GM19240 (cell line): Measurements from ENCODE around the gene SCRN2.

Source experiments
- DNase-seq: peaks from one replicate; pipeline ENCODE4 v3.0.0; 2011; ENCODE audit warnings: low spot score; ENCODE audit not compliant: insufficient read length

Gene SCRN2

DNA sequence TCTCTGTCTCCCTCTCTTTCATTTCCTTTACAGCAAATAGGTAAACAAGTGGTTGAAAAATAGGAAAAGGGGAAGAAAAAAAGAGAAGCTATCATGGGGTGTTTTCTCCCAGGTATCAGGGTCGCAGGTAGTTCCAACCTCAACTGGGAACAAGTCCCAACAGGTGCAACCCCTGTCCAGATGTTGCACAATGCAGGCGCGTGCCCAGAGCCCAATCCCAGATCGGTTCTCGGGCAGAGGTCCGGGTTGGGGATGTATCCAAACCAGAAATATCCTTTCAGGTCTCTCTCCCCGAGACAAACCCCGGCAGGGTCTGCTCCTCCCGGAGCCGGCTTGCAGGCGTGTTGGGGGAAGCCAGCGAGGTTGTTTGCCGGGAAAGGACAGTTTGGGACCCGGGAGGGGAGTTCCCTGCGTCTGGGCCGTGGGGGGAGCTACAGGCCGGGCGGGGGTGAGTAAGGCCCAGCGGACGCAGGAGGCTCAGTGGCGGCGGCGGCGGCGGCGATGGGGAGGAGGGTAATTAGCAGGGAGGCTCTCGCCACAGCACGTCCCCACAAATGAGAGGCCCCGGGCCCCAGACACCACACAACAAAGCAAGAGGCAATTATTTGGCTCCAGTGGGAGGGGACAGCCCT lies 31.1 kb upstream of the SCRN2 start:
- no peak for DNase-seq

DNA sequence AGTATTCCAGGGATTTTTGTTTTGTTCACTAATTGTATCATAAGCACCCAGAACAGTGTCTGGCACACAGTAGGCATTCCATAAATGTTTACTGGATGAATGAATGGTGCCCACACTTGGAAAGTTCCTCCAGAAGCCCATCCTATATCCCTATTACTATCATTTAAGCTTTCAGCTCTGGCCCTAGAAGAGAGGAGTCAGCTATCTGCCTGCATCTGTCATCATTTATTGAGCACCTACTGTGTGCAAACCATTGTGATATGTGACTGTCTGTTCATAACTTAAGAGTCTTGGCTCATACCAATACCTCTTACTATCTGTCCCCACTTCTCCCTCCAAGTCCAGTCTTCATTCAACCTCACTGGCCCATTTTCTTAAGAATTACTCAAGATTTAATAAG lies 30.0 kb upstream of the SCRN2 start:
- DNase-seq, result no peak

DNA sequence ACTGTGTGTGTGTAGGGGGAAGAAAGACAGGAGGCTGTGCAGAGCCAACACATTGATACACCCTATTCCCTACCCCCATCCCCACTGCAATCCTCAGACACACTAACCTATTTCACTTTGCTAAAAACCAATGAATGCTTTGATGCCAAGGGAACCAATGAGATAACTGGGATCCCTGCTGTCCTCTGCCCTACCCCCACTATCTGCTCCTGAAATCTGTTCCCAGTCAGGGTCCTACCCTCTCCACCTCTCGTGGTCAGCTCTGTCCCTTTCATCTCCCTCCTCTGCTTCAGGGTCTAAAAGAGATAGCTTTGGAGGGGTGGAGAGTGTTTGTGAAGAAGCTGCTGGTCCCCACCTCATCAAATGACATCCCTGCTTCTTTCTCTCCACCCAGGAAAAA lies 29.0 kb upstream of the SCRN2 start:
- DNase-seq, result no peak

DNA sequence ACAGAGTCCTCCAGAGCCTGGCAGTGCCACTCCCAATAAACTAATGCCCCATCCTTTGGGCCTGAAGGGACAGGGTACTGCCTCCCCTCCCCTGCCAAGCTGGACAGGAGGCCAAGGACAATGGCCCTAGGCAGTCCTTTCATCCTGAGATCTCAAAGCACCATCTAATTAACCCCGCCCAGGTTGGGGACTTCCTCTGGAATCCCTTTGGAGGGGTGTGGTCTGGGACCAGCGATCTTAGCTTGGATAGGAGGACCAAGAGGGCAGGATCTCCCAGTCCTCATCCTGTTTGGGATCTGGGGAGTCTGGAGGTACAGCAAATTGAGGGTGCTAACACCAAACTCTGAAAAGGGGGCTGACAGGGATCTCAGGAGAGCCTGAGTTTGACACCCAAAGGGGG lies 28.0 kb upstream of the SCRN2 start:
- DNase-seq, result no peak

DNA sequence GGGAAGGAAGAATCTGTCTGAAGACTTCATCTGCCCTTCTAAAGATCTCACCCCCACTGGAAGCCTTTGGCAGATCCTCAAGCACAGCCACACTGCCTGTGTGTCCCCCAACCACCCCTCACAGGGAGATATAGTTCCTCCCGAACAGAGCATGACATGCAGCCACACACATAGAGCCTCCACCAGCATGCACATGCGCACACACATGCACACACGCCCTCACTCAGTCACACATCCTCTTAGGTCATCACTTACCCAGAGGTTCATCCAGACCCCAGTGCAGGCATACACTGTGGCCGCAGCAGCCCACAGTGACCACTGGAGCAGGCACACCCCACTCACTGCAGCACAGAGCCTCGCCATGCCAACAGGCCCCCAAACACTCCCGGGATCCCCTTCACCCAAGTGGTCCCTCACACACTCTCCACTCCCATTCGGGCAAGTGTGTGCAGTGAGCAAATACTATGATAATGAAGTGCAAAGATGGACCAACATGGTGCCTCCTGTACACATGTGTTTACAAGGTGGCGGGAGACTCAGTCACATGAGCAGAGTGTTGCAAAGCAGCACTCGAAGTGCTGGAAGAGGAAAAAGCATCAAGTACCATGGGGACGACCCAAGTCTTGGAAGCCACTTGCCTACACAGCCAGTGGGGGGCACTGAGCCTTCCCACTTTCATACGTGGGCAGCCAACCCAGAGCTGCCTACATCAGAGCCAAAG lies 26.9 kb upstream of the SCRN2 start:
- DNase-seq, result no peak

DNA sequence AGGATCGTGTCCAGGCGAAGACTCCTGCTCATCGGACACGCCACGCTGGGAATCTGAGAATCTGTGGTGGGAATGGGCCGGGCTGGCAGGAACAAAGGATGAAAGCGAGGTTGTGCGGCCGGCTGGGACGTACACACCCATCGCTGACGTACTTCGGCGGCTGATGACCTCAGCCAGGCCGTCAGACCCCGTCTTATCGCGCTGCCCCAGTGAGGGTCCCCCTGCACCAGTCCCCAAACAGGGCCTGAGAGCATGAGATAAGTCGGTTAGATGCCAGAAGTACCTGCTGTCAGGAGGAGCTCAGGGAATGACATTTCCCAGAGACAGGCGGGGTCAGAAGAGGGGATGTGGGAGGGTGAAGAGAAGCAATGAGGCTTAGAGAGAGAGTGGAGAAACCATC lies 25.9 kb upstream of the SCRN2 start:
- DNase-seq, result no peak

DNA sequence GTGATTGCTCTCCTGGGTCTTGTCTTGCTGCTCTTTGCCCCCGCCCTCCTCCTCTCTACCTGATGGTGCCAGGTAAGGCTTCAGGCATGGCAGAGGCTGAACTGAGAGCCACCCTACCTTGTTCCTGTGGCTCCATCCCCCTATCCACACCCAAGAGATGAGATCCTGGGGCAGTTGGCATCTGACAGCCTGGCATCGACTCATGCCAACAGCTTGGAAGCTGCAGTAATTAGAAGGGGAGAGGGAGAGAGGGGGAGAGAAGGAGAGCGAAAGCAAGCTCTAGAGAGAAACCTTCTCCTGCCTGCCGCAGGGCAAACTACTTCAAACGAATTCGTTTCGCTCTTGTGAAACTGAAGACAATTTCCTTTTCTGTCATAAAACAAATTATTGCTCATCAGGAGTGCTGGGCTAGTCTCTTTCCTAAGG lies 23.7 kb upstream of the SCRN2 start:
- no peak for DNase-seq

DNA sequence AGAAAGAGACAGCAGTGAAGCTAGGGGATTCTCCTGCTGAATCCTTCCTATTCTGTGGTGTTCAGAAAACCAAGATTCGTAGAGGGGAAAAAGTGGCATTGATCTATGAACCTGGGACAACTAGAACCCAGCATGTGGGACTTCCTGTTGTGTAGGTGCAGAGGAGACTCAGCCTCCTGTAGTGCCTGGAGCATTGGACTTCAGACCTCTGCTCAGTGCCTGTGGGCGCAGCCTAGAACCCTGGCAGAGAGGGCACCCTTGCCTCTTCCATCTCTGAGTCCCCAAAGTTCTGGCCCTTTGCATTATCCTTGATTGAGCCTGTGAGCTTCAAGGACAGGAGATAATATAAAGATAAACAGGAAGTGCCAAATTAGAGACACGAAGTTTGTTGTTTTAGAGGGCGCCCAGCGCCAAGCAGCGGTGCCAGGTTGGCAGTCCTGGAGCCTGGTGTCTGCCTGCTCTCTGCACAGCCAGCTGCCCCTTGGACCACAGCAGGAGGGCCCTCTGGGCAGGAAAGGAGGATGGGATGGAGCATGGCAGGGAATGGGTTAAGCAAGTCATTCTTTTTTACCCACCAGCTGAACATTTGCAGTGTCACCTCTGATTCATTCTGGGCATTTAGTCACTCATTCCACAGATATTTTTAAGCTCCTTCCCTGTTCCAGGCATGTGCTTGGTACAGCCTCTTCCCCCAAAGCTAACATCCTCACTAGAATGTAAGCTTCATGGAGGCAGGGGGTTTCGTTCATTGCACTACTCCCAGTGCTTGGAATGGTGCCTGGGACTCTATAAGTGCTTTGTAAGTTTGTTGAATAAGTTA lies 21.8 kb upstream of the SCRN2 start:
- no peak for DNase-seq

DNA sequence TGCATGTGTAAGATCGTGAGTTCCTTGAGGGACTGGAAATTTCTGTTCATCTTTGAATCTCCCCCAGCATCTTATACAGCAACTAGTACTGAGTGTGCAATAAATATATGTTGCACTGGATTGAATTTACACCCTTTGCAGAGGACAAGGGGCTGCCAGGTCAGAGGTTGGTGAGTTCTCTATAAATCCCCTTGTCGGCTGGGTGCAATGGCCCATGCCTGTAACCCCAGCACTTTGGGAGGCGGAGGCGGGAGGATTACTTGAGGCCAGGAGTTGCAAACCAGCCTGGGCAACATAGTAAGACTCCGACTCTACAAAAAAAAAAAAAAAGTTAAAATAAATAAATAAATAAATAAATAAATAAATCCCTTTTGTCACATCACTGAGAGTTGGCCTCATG lies 19.3 kb upstream of the SCRN2 start:
- DNase-seq, result no peak

DNA sequence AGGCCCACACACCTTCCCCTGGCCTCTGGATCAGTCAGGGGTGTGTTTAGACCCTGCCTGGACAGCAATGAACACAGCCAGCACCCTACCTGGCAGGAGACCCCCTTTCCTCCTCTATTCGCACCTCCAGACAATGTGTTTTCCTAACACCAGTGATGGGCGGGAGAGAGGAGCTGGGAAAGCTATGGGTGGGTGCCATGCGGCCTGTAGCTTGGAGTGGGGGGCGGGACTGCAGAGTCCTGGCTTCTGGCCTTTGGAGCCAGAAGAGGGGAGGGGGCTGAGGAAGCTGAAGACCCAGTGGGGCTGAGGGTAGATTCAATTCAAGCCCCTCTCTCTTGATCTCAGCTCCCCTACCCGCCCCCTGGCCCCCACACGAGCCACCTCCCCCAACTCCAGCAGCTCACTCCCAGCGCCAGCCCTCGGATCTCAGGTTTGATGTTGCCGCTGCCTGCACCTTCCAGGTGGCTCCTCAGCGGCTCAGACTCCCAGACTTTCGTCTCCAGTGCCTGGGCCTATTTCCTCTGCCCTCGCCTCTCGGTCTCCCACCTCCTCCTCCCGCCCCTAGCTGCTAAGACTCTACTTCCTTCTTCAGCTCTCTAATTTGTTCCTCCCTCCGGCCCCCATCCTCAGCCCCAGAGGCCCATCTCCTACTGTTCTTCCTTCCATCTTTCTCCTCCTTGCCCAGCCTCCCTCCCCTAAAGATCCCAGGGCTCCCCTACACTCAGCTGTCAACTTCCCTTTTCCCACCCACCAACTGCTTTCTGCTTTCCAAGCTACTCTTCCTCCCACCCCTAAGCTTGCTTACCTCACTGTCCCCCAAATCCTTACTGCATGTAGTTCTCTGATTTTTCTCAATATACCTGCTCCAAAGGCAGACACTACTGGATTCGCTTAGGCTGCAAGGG lies 16.7 kb upstream of the SCRN2 start:
- DNase-seq, result no peak

DNA sequence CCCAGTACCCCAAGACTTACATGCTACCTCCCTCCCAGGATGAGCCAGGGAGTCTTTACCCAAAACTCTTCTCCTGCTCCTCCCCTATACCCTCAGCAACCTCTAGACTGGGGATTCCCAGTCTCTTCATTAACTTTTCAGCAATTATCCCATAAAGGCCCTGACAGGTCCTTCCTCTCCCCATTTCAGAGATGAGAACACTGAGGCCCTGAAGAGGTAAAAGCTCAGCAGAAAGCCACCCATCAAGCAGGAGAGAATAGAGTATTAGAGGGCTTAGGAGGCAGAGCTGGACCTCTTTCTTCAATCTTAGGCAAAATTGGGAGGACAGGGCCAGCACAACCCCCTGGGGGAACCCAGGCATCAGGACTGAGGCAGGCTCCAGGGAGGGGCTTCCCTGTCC lies 15.8 kb upstream of the SCRN2 start:
- no peak for DNase-seq

DNA sequence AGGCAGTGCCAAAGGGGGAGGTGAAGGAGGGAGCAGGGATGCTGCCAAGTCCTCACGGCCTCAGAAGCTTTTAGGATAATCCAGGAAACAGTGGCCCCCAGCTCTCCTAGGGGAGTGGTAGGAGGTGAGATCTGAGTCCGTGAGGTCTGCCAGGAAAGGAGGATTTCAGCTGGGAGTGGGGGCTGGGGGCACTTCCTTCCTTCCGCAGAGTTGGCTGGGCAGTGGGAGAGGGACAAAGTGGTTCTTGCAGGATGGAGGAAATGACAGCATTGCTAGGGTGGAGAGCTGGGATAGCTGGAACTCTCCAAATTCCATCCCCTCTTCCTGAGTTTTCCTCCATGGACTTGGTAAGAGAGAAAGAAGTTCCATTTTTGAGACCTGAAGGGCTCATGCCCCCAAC lies 14.7 kb upstream of the SCRN2 start:
- DNase-seq, result no peak

DNA sequence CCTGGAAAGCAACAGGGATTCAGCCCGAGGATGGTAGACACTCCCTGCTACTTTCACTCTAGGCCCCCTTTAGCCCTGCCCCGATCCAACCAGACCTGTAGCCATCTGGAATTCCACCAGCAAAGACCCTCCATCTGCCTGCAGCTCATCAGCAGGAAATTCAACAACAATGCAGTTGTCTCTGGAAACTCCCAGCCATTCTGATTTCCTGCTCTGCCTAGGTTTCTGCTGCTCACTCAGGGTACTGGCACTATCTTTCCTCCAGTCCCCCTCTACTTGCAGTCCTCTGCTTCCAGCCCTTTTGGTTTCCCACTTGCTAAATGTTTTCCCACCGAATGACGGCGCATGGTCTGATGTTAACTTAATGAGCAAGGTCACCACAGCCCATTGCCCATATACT lies 12.5 kb upstream of the SCRN2 start:
- no peak for DNase-seq

DNA sequence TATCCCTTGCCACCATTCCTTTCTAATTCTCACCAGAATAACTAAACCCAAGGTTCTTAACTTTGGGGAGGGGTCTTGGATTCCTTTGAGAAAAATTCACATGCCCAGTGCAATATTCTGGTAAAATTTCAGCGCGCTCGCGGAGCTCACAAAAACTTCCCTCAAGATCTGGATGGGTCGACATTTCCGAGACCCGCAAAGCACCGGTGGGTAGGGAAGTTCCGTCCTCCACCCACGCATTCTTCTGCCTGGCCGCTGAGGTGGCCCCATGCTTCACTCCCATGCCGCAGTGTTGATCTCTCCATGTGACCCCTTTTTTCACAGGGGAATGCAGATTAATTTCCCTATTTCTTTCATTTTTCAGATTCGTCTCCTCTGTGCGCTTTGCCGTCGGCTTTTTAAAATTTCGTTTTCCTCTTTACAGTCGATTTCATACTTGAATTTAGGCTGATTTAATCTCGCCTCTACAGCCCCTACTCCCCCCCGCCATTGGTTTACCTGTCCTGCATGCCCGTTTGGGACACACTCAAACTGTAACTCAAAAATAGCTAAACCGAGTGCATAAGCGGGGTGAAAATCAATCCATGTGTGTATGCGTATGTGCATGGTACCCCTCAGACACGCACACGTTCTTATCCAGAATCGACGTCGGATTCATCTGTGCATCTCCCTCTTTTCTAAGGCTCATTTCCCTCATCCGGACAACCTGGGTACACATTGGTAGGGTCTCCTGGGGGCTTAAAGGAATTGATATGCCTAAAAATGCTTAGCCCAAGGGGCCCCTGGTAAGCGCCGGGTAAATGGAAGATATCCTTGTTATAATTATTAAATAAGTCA lies 11.3 kb upstream of the SCRN2 start:
- DNase-seq, result no peak

DNA sequence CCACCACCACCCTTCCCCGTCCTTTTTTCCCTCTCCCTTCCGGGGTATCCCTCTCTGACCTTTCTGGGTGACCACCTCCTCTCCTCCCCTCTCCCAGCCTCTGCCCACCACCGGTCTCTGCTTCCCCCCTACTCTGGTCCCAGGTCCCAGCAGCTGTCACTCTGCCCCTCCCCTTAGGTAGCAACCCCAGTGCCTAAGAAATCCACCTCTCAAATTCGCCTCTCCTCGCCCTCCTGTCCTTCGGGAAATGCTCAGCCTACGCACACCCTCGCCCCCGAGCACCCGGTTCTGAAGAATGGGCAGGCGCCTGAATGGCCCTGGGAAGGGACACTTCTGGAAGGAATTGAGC lies 10.7 kb upstream of the SCRN2 start:
- no peak for DNase-seq

DNA sequence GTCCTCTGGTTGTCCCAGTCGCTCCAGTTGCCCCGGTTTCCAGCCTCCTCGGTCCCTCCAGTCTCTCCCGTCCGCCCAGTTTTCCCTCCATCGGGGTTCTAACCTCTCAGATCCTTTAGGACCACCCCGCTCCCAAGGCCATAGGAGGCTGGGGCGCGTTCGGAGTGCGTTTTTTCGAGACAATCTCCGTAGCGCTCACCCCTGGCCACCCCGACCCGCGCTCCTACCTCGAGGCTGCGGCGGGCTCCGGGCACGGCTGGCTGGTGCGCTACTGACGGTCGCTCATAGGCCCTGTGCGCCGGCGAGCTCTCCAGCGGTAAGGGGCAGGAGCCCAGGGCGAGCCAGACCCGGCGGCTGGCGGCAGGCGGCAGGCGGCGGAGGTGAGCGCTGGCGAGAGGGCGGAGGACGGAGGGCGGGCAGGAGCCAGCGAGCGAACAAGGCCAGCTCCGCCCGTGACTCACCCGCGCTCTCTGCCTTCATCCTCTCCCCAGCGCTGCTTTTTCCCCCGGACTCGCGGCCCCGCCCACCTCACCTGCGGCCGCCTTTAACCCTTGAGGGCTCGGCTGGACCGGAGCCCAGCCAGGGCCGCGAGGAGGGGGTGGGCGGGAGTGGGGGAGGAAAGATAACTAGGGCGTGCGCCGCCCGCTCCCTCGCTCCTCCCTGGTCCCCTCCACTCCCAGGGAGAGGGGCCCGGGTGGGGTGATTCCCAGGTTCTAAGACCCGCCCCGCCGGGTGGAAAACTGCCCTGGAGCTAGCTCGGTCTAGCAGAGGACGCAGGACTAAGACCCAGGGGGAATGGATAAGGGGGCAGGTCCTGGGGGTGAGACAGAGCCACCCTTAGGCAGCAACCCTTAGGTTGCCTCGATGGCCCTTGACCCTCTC lies 9.9 kb upstream of the SCRN2 start, which contains the start of gene SP6:
Gene SP6, minus strand, starts transcription at position 472 of the 882 bp plus-strand sequence. CDS start 2,734 bp downstream, outside the sequence.
- no peak for DNase-seq

DNA sequence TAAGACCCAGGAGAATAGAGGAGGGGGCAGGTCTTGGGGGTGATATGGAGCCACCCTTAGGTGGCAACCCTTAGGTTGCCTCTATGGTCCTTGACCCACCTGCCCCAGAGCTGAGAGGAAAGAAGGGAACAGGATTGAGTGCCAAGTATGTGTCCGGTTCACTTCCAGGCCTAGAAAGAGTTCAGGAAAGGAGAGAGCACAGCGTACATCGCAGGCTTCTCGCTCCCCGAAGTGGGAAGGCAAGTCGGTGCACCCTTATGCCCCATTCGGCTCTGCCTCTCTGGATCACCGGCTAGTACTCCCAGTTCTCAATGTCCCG lies 9.3 kb upstream of the SCRN2 start:
- no peak for DNase-seq

DNA sequence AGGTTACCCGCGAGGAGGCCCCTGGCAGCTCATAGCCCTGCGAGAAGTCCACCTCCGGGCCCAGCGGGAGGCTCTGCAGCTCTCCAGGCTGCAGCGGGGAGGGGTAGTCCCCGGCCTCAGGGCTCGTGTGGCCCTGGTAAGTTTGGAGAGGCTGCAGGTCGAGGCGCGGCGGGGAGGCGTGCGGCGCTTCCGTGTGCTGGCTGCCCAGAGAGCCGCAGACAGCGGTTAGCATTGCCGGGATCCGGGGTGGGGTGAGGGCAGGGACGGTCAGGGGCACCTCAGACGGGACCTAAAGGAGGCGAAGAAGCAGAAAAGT lies 7.1 kb upstream of the SCRN2 start:
- no peak for DNase-seq

DNA sequence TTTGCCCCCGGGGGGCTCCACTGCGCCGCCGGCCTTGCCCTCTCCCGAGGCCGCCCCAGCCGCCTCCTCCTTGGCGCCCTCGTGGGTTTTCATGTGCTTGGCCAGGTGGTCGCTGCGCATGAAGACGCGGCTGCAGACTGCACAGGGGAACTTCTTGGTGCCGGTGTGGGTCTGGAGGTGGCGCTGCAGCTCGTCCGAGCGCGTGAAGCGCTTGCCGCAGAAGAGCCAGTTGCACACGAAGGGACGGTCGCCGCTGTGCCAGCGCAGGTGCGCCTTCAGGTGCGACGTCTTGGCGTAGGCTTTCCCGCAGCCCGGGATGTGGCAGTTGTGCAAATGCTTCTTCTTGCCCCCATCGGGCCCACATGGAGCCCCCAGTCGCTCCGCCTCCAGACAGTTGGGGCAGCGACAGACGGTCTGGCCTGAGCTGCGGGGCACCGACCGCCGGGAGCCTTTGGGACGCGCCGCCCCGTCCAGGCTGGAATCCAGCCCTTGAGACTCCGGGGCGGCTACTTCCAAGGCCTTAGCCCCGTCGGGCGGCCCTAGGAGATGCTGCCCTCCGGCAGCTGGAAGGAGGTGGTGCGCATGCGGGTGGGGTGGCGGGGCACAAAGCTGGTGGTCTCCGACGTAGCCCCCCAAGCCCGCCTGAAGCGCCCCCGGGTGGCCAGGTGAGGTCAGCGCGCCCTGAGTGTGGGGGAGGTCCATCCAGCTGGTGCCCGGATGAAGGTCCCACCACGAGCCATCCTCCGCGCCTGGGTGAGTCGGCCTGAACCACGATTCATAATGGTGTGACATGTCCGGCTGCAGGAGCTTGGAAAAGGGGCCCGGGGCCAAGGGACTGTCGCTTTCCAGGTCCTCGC lies 6.5 kb upstream of the SCRN2 start:
- no peak for DNase-seq
